HepG2 (cell line): ENCODE data around the gene OR10G6. TPM values are rescaled to one million over a fixed set of nuclear protein-coding genes. Genes with fewer than 3 reads are reported as not detected.

ENCODE experiments used
- ATAC-seq: fragments of 200-7000 bp; cut with Tn5 transposase; 3 replicates; pipeline ENCODE4 v1.9.1; 2020; ENCODE audit warnings: mild to moderate bottlenecking, moderate library complexity
- BruUV-seq: library from RNA; stranded (reverse); fragments of 400-500 nt; replicated peaks from 2 replicates; lab custom pipeline; 2021; lab: Mats Ljungman, UMichigan
- CTCF ChIA-PET: fragments of 300-600 bp; formaldehyde crosslinking; extraction: SDS; loops from one replicate; lab custom pipeline; 2021; ENCODE audit warnings: low total read pairs, inconsistent platforms, low intra/inter-chr PET ratio; lab: Yijun Ruan, JAX
- POLR2A ChIA-PET: fragments of 350-600 bp; sonication (Branson Sonifier 250); formaldehyde crosslinking; loops from one replicate; lab custom pipeline; 2020; ENCODE audit warnings: antibody characterized with exemption, inconsistent platforms; lab: Yijun Ruan, JAX
- DNase-seq: peaks from one replicate; pipeline ENCODE4 v3.0.0-alpha.2; 2015; ENCODE audit warnings: low spot score
- FAIRE-seq: peaks from 3 replicates; lab custom pipeline; 2011; peaks lifted over from hg19 to GRCh38; lab: Jason Lieb, UNC
- H2AFZ ChIP-seq: one replicate; pipeline ENCODE4 v1.6.1; 2011; ENCODE audit warnings: low read length, inconsistent platforms
- H3K27ac ChIP-seq: fragments of 300-600 bp; 3 replicates; pipeline ENCODE4 v1.8.0; 2011; ENCODE audit warnings: mixed run types, mild to moderate bottlenecking, mixed read lengths, low read length, inconsistent platforms; ENCODE audit not compliant: insufficient read depth; ENCODE audit errors: extremely low read length
- H3K27me3 ChIP-seq, 2 experiments: fragments of 200-600 bp in 1 of 2; 2 replicates in 1 of 2; 3 replicates in 1 of 2; pipeline versions ENCODE4 v1.6.0 to v1.8.0; 2011; ENCODE audit warnings: low read length in 2 of 2, mild to moderate bottlenecking in 2 of 2, moderate library complexity in 2 of 2, inconsistent platforms in 1 of 2; ENCODE audit not compliant: insufficient read depth in 2 of 2, control insufficient read depth in 1 of 2
- H3K36me3 ChIP-seq, 2 experiments: fragments of 200-600 bp in 1 of 2; replicated peaks in 1 of 2; 2 replicates in 1 of 2; 3 replicates in 1 of 2; pipeline versions ENCODE4 v1.5.1 to v1.8.0; 2011; ENCODE audit warnings: low read length in 2 of 2, inconsistent platforms in 1 of 2; ENCODE audit not compliant: insufficient read depth in 2 of 2, control insufficient read depth in 1 of 2
- H3K4me1 ChIP-seq: 2 replicates; pipeline ENCODE4 v1.5.1; 2012; ENCODE audit warnings: low read length, inconsistent platforms; ENCODE audit not compliant: insufficient read depth
- H3K4me2 ChIP-seq: 2 replicates; pipeline ENCODE4 v1.6.0; 2011; ENCODE audit warnings: low read depth, low read length, inconsistent platforms
- H3K4me3 ChIP-seq, 3 experiments: fragments of 200-600 bp in 1 of 3; sonication (generic), shearing (Covaris generic) in 1 of 3; replicated peaks in 1 of 3; 2 replicates each; pipeline ENCODE4 v1.5.1; 2011 to 2016; ENCODE audit warnings: low read length in 3 of 3, inconsistent platforms in 2 of 3, low read depth in 2 of 3, mild to moderate bottlenecking in 2 of 3, control low read depth in 1 of 3, mixed read lengths in 1 of 3; ENCODE audit not compliant: insufficient read depth in 1 of 3
- H3K79me2 ChIP-seq: one replicate; pipeline ENCODE4 v1.6.1; 2011; ENCODE audit warnings: low read length, inconsistent platforms; ENCODE audit not compliant: insufficient read depth
- H3K9ac ChIP-seq: 2 replicates; pipeline ENCODE4 v1.6.0; 2011; ENCODE audit warnings: mild to moderate bottlenecking, low read depth, low read length, inconsistent platforms; ENCODE audit not compliant: insufficient read depth
- H3K9me3 ChIP-seq: 2 replicates; pipeline ENCODE4 v1.5.1; 2012; ENCODE audit warnings: mild to moderate bottlenecking, low read length
- H4K20me1 ChIP-seq: 2 replicates; pipeline ENCODE4 v1.6.0; 2011; ENCODE audit warnings: inconsistent platforms, mild to moderate bottlenecking, low read length, moderate library complexity; ENCODE audit not compliant: insufficient read depth
- AHR ChIP-seq: IDR thresholded peaks from 2 replicates; pipeline ENCODE4 v1.6.1; 2018; ENCODE audit warnings: missing genetic modification reagents, missing compliant biosample characterization
- DPF2 ChIP-seq: sonication (generic); formaldehyde crosslinking; IDR thresholded peaks from 2 replicates; pipeline ENCODE4 v1.4.0; 2020; ENCODE audit warnings: mild to moderate bottlenecking, low read depth, missing genetic modification reagents, borderline replicate concordance
- HES4 ChIP-seq: sonication (generic); formaldehyde crosslinking; IDR thresholded peaks from 2 replicates; pipeline ENCODE4 v1.9.0; 2021; ENCODE audit warnings: mild to moderate bottlenecking, missing genetic modification reagents, borderline replicate concordance
- MYPOP ChIP-seq: sonication (generic); formaldehyde crosslinking; IDR thresholded peaks from 2 replicates; pipeline ENCODE4 v1.8.1; 2023; ENCODE audit warnings: mild to moderate bottlenecking, moderate library complexity, missing genetic modification reagents
- NFE2L2 ChIP-seq: fragments of 150-350 bp; IDR thresholded peaks from 2 replicates; pipeline ENCODE4 v1.6.1; 2014; ENCODE audit warnings: low read length
- PLRG1 ChIP-seq: fragments of 450-650 bp; conservative IDR thresholded peaks from 2 replicates; pipeline ENCODE4 v1.6.1; 2016
- POLR2AphosphoS5 ChIP-seq: IDR thresholded peaks from 2 replicates; pipeline ENCODE4 v1.6.1; 2012; ENCODE audit warnings: low read depth, low read length
- SIN3B ChIP-seq: fragments of 150-350 bp; IDR thresholded peaks from 2 replicates; pipeline ENCODE4 v1.6.1; 2014; ENCODE audit warnings: low read length
- SOX5 ChIP-seq: IDR thresholded peaks from 2 replicates; pipeline ENCODE4 v1.6.1; 2016; ENCODE audit warnings: borderline replicate concordance
- ZBTB21 ChIP-seq: sonication (generic); formaldehyde crosslinking; IDR thresholded peaks from 2 replicates; pipeline ENCODE4 v1.4.0; 2020; ENCODE audit warnings: missing genetic modification reagents
- ZNF24 ChIP-seq: fragments of 450-650 bp; IDR thresholded peaks from 2 replicates; pipeline ENCODE4 v1.6.1; 2017; ENCODE audit warnings: antibody characterized with exemption, mild to moderate bottlenecking
- ZNF335 ChIP-seq: sonication (generic); formaldehyde crosslinking; IDR thresholded peaks from 2 replicates; pipeline ENCODE4 v1.4.0; 2020; ENCODE audit warnings: missing genetic modification reagents
- ZNF660 ChIP-seq: sonication (generic); formaldehyde crosslinking; IDR thresholded peaks from 2 replicates; pipeline ENCODE4 v1.5.1; 2020; ENCODE audit warnings: mild to moderate bottlenecking, low read depth, missing genetic modification reagents, borderline replicate concordance
- WGBS: methylation state at CpG from one replicate; pipeline ENCODE4 v1.1.6; 2017; ENCODE audit warnings: low lambda C conversion rate; 5-methylcytosine and 5-hydroxymethylcytosine counted together
- in situ Hi-C: cut with HindIII; loops from 2 replicates; pipeline ENCODE4 v1.10.0; 2017; ENCODE audit warnings: low pct_unique_long_range_greater_than_20kb; ENCODE audit not compliant: extremely low pct_ligation_motif_present
- intact Hi-C: fragments of 100-400 bp; cut with micrococcal nuclease; formaldehyde crosslinking; loops from one replicate; pipeline ENCODE4 v1.10.0; 2022; ENCODE audit not compliant: unreplicated experiment
- polyA plus RNA-seq, 8 experiments: library from polyadenylated mRNA; depleted of rRNA in 3 of 8; stranded (reverse) in 7 of 8; unstranded in 1 of 8; fragments of >200 nt; fragmentation: Illumina TruSeq in 4 of 8; extraction: Trizol in 4 of 8; gene quantifications; 2 replicates each; pipeline versions ENCODE4 v1.2.1 to v1.2.3, GENCODE V29; 2011 to 2016; ENCODE audit warnings: low read depth in 4 of 8, missing spikeins in 1 of 8, mixed read lengths in 1 of 8; ENCODE audit not compliant: insufficient read depth in 1 of 8
- total RNA-seq, 5 experiments: library from RNA; depleted of rRNA; stranded (reverse); fragments of >200 nt; fragmentation: Illumina TruSeq; extraction: Trizol; gene quantifications; 2 replicates each; pipeline ENCODE4 v1.2.3, GENCODE V29; 2016; ENCODE audit warnings: low read depth in 1 of 5
- TF ChIP-seq, protein P1 (sequence below): sonication (generic); formaldehyde crosslinking; IDR thresholded peaks from 2 replicates; pipeline ENCODE4 v1.4.0; 2020; ENCODE audit warnings: low read depth, mild to moderate bottlenecking, missing genetic modification reagents
- TF ChIP-seq, protein P2 (sequence below): IDR thresholded peaks from 2 replicates; pipeline ENCODE4 v1.6.1; 2016; ENCODE audit warnings: low read depth

Gene OR10G6
- total and polyA plus RNA-seq, 2 of the 13 experiments (the other 11 are each of a cell fraction or from before 2014, with no cell fraction given): not detected

GRCh38 chr11:123977731-123978347, 17.1 kb downstream of the OR10G6 start, which contains the start of gene OR10S1 (continued):
- TF ChIP-seq, protein P1, sequence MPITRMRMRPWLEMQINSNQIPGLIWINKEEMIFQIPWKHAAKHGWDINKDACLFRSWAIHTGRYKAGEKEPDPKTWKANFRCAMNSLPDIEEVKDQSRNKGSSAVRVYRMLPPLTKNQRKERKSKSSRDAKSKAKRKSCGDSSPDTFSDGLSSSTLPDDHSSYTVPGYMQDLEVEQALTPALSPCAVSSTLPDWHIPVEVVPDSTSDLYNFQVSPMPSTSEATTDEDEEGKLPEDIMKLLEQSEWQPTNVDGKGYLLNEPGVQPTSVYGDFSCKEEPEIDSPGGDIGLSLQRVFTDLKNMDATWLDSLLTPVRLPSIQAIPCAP: no peak
- no peak for TF ChIP-seq DPF2 (CRISPR knock-in tag)
- no peak for TF ChIP-seq NFE2L2

DNA sequence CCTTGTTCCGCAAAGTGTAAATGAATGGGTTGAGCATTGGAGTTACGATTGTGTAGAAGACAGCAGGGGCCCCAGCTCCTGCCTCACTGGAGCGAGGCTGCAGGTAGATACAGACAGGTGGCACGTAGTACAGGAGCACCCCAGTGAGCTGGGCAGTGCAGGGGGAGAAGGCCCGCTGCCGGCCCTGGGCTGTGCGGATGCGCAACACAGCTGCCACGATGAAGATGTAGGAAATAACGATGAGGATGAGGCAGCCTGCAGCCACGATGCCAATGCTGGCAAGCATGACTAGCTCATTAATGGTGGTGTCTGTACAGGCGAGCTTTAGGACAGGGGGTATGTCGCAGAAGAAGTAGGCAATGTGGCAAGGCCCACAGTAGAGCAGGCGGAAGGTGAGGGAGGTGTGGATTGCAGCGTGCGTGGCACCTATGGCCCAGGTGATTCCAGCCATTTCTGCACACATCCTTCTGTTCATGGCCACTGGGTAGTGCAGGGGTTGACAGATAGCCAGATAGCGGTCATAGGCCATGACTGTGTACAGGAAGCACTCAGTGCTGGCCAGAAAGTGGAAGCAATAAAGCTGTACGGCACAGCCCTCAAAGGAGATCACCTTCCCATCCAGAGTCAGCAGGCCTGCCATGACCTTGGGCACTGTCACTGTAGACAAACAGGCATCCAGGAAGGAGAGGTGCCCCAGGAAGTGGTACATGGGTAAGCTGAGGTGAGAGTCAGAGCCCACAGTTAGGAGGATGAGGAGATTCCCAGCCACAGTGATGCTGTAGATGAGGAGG, 18.0 kb downstream of the OR10G6 start:
- in situ Hi-C loops (no loop called here), intact Hi-C loops (no loop called here)
- no peak overlapping the region for H2AFZ ChIP-seq
- 32% methylated on average over 18 of the region's 18 CpGs for WGBS
- H3K27ac ChIP-seq: no peak overlapping the region
- no peaks in the 10 kb centered on the region for H3K79me2 ChIP-seq
- H4K20me1 ChIP-seq: no peaks in the 10 kb centered on the region
- ATAC-seq (no peak), DNase-seq (no peak), FAIRE-seq (no peak)
- H3K27me3 ChIP-seq: no peaks in the 10 kb centered on the region
- H3K9me3 ChIP-seq: 0 out of 2 replicates have a peak, but pooled peaks cover 7% of the 10 kb centered on the region
- H3K4me1 ChIP-seq: no peaks in the 10 kb centered on the region
- ChIA-PET POLR2A (no interaction called here), CTCF (no interaction called here)
- no peaks in the 10 kb centered on the region for H3K36me3 ChIP-seq
- no peak overlapping the region for H3K9ac ChIP-seq
- TF ChIP-seq HES4 (CRISPR knock-in tag): no peak
- no peak for TF ChIP-seq ZNF660 (CRISPR knock-in tag)
- TF ChIP-seq AHR: no peak
- TF ChIP-seq SOX5: no peak
- no peak for TF ChIP-seq SIN3B
- TF ChIP-seq ZBTB21 (CRISPR knock-in tag): no peak
- TF ChIP-seq ZNF335 (CRISPR knock-in tag): no peak
- TF ChIP-seq POLR2AphosphoS5: no peak
- no peak for TF ChIP-seq MYPOP (CRISPR knock-in tag)
- no peak for TF ChIP-seq ZNF24
- TF ChIP-seq, protein P2, sequence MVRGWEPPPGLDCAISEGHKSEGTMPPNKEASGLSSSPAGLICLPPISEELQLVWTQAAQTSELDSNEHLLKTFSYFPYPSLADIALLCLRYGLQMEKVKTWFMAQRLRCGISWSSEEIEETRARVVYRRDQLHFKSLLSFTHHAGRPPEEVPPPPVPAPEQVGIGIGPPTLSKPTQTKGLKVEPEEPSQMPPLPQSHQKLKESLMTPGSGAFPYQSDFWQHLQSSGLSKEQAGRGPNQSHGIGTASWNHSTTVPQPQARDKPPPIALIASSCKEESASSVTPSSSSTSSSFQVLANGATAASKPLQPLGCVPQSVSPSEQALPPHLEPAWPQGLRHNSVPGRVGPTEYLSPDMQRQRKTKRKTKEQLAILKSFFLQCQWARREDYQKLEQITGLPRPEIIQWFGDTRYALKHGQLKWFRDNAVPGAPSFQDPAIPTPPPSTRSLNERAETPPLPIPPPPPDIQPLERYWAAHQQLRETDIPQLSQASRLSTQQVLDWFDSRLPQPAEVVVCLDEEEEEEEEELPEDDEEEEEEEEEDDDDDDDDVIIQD: no peak
- TF ChIP-seq PLRG1: no peak
- no peak overlapping the region for H3K4me3 ChIP-seq
- no TSS peak for BruUV-seq
- H3K4me2 ChIP-seq: no peak overlapping the region
